NCI-H446 (cell line): ENCODE results near the gene TFIP11.
"Not testable (repeated sequence)": the region's sequence is repeated elsewhere in the genome, so short reads cannot be mapped to it uniquely, and the experiment has no call there.

Source experiments
- DNase-seq, 2 experiments: peaks; one replicate each; lab custom pipeline; 2025; lab: John Stamatoyannopoulos, UW

TFIP11 gene

DNA sequence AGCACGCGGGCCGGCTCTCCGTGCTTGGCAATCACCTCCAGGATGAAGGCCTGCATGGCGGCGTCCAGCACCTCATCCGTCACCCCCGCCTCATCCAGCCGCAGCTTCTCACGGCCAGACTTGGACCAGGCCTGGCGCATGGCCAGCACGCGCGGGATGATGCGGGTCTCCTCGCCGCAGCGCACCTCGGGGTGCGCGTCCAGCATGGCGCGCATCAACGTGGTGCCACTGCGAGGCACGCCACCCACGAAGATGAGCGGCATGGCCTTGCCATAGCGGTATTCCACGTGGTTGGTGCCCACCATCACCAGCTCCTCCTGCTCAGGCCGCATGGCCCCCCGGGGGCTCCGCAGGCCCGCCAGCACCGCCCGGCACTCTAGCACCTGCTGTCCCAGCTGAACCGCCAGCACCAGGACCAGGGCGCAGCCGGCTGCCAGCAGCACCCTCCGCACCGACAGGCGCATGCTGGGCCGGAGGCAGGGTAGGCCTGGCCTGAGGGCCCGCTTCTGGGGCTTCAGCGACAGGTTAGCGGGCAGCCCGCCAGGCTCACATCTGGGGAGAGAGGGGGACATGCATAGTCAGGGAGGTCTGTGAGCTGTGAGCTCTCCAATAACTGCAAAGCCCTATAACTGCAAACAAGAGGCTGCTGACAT is 29.0 kb upstream of the TFIP11 start:
- no peak for DNase-seq

DNA sequence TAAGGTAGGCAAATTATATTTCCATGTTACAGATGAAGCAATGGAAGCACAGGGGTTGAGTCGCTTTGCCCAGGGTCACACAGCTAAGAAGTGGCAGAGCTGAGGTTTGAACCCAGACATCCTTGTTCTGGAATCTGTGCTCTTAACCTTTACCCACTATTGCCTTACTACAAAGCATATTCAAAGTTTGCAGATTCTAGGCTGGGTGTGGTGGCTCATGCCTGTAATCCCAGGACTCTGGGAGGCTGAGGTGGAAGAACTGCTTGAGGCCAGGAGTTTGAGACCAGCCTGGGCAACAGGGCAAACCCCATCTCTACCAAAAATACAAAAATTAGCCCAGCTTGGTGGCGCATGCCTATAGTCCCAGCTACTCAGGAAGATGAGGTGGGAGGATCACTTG is 27.8 kb upstream of the TFIP11 start:
- DNase-seq = no peak

DNA sequence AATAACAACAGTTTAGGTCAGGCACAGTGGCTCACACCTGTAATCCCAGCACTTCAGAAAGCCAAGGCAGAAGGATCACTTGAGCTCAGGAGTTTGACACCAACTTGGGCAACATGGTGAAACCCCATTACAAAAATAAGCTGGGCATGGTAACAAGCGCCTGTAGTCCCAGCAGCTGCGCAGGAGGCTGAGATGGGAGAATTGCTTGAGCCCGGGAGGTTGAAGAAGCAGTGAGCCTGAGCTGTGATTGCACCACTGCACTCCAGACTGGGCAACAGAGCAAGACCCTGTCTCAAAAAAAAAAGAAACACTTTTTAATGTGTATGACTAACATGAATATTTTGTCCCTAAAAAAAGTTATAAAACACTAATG is 24.5 kb upstream of the TFIP11 start:
- DNase-seq = no peak

DNA sequence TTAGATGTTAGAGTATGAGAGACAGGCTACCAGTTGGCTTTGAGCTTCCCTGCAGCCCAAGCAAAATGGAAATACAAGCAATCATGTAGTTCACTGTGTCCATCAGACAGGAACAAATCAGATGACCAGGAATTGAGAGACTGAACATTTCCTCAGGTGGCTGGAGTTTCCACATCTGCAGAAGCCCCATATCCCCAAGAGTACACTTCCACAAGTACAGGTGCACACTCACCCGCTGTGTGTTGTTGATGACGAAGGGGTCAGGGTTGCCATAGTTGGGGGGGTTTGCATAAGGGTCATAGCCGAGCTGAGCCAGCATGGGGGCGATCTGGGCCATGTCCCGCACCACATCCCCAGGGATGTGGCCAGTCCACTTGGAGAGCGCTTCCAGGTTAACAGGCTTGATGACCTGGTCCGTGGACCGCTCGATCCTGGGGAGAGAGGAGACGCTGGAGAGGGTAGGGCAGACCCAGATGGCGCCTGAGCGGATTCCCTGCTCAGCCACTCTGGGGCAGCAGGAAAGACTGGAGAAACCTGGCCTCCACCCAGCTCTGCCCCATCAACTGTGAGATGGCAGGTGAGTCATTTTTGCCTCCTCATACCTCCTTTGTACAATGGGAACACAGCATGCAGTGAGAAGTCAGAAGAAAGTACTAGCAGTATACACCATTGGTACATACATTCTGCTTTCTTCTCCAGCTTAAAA is 23.9 kb upstream of the TFIP11 start:
- DNase-seq = no peak

DNA sequence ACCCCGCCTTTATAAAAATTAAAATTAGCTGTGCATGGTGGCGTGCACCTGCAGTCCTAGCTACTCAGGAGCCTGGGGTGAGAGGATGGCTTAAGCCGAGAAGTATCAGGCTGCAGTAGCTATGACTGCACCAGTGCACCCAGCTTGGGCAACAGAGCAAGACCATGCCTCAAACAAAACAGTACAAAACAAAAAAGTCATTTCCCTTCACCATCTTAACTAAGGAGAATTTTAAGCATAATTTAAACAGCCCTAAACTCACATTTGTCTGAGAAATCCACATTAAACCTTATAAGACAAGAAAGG is 23.3 kb upstream of the TFIP11 start:
- DNase-seq = no peak

DNA sequence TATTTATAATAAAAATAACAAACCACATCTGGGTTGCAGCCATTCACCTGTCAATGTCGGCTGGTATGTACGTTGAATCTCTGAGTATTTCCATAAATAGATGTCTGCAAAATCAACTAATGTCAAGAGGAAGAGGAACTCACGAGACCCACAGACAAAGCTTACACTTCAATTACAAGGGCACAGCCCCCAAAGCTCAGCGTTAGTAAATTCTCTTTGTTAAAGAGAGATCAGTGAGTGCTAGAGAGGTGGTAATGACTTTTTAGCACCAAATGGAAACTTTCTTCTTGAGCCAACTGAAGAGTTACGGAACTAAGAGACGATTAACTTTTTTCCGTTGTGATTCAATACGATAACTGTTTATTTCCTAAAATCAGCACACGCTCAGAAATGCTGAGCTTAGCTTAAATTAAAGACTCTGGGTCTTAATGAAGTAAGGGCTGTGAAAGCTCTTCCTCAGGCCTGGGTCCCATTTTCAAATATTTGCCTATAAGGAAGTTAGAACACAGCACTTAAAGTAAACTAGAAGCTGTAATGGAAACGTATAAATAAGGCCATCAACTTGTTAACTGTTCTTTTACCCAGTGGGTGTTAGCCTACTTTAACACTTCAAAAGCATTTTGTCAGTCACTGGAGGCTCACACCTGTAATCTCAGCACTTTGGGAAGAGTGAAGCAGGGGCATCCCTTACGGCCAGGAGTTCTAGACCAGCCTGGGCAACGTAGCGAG is 22.8 kb upstream of the TFIP11 start:
- no peak for DNase-seq

DNA sequence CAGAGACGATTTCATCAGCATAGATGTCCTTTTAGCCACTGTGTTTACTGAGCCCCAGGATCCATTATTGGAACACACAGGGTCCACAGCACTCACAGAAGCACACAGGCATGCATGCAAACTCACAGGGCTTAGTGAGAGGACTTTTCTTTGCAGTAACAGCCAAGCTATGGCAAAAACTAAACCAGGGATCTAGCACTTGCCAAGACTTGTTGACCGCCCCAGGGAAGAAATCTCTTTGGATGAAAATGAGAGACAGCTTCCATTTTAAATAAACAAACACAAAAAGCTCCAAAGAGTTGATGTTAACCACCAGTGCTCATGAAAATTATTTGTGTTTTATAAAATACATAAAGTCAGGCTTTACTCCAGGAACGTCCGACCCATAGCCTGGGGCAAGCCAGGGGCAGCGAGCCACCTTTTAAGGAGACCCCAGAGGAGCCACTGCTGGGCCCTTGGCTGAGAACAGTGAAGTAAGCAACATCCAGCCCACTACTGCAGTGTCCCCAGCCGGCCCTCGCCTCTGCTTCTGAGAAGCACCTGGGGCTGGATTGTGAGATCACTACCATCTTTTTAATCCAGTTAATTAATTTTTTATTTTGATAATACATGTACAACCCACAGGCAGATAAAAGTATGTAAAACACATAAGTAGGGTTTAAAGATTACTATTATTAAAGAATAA is 22.0 kb upstream of the TFIP11 start:
- no peak for DNase-seq

DNA sequence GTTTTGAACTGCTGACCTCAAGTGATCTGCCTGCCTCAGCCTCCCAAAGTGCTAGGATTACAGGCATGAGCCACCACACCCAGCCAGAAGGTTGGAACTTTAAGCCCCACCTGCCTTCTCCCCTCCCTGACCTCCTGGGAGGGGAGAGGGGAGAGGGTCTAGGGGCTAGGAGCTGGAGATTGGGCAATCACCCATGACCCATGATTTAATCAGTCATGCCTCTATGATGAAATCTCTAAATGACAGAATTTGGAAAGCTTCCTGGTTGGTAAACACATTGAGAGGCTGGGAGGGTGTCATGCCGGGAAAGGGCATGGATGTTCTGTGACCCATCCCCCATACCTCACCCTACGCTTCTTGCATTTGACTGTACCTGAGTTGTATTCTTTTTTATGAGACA is 17.1 kb upstream of the TFIP11 start:
- DNase-seq = no peak

DNA sequence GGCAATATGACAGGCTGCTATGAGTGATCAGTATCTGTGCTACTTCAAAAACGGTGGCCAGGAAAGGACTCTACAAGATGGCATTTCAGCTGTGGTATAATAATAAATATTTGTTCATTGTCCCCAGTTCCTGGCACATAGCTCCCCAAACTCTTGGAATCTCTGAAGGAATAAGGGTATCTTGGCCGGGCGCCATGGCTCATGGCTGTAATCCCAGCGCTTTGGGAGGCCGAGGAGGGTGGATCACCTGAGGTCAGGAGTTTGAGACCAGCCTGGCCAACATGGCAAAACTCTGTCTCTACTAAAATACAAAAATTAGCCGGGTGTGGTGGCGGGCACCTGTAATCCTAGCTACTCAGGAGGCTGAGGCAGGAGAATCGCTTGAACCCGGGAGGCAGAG is 16.2 kb upstream of the TFIP11 start:
- not testable (repeated sequence) for DNase-seq

DNA sequence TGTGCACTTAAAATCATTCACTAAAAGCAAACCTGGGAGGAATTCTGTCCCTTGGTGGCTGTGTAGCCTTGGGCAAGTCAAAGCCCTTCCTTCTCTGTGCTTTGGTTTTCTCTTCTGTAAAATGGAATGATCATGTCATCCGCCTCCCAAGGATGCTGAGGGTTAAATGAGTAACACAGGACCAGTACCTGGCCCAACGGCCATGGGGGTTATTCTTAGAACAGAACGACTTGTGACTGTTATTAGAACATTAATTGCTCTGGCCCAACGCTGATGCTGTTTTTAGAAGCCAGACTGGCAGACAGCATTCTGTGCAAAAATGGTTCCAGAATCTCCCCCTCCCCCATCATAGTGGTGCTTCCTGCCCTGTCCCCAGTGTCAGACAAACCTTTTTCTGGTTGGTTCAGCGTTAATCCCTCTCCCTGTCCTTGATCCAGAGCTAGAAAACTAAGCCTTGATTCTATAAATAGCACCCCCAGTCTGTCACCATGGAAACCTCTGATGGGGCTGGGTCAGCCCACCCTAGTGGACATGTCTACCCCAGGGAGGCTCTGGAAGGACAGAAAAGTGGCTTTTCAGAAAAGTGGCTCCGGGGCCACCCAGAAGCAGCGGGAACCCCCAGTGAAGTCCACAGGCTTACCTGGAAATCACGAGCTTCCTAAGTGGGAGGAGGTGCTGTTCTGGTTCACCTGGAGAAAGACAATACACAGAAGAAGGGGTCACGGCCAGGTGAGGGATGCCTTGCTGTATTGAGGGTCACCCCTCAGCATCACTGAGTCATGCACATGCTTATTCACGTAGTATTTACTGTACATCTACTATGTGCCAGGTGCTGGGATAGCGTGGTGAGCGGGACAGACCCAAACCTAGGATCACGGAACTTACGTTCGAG is 15.5 kb upstream of the TFIP11 start:
- DNase-seq = no peak

DNA sequence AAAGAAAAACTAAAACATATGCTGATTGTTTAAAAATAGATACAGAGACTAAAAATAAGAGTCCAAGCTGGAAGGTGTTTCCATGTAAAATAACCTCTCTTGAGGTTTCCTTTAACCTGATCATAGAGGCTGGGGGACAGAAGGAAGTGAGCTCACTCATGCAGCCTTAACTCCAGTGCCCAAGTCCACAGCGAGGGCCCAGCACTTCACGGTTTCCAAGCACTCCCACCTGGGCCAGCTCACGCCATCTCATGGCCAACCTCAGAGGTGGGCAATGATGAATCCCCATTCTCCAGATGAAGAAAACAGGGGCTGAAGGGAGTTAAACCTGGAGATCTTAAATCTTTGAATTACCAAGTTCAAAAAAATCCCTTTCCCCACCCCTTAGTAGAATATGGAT is 14.9 kb upstream of the TFIP11 start:
- no peak for DNase-seq

DNA sequence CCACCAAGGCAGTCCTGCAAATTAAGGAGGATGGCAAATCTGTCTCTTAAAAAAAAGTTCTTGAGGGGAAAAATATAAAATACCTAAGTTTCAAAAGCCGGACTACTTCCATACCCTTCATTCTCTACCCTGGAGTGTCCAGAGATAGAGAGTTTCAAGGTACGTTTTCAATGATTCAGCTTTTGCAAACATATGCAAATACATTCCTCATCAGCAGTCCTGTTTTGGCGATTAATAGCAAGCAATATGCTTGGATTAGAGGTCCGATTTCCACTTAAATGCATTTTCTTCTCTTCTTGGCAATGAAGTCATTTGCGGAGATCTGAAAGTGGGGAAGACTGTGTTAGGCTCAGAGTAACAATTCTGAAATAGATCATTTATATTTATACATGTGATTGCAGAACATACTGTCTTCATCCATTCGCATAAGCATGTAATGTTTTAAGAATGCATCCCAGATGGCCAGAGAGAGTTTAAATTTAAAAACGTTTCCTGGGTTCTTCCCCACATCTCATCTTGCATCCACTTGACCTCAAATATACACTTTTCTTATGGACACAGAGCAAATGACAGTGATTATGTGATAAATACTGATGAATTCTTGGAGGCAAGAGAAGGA is 13.8 kb upstream of the TFIP11 start:
- no peak for DNase-seq

DNA sequence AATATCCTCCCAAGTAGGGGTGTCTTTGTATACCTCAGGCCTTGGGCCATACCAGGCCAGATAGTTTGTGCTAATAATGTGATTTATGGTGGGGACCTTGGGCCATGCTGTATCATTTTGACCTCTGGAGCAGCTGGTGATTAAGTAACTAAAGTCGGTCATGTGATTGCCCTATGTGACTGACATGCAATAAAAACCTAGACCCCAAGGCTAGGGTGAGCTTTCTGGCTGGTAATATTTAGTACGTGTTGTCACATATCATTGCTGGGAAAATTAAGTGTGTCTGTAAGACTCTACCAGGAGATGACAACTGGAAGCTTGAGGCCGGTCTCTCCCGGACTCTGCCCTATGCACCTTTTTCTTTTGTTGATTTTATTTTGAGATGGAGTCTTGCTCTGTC is 12.6 kb upstream of the TFIP11 start:
- DNase-seq = no peak

DNA sequence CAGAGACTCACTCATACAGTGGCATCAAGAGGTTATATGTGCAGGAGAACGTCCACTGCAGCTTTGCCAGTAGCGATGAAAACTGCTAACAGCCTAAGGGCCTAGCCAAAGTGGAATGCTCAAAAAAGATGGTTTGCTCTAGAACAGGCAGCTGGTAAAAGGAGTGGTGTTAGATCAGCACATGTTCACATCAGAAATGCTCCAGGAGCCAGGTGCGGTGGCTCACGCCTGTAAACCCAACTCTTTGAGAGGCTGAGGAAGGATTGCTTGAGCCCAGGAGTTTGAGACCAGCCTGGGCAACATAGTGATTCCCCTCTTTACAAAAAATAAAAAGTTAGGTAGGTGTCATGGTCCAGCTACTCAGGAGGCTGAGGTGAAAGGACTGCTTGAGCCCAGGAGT is 10.3 kb upstream of the TFIP11 start:
- no peak for DNase-seq

DNA sequence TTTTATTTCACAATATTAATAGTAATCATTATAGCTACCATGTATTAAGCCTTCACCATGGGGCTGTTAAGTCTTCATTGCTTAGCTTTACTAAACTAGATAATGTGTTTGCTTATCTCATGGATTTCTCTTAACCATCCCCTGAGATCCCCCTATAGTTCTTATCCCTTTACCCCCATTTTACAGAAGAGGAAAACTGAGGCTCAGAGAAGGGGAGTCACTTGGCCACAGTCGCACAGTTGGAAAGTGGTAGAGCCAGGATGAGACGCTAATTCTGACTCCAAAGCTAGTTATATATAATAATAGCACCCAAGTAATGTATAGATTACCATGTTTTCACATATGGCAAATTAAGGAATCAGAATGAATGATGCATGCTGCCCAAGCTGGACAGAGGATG is 9.7 kb upstream of the TFIP11 start:
- no peak for DNase-seq

DNA sequence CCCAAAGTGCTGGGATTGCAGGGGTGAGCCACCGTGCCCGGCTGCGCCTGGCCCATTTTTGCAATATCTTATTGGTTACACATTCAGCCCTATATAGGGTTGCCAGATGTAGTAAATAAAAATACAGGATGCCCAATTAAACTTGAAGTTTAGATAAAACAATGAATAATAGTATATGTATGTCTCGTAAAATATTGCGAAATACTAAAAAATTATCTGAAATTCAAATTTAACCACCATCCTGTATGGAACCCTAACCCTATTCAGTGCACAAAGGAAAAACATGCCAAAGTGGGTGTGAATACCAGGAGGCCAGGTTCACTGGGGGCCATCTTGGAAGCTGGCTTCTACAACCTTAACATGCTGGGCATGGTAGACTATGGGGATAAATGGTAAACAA is 5.2 kb upstream of the TFIP11 start:
- DNase-seq = no peak

DNA sequence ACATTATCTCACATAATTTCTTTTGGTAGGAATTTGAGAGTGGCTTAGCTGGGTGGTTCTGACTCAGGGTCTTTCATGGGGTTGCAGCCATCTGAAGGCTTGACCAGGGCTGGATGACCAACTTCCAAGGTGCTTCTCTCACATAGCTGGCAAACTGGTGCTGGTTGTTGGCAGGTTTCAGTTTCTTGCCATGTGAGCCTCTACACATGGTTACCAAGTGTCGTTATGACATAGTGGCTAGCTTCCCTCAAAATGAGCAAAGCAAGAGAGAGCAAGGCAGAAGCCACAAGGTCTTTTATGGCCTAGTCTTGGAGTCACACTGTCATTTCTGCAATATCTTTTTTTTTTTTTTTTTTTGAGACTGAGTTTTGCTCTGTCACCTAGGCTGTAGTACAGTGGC is 4.2 kb upstream of the TFIP11 start:
- no peak for DNase-seq

DNA sequence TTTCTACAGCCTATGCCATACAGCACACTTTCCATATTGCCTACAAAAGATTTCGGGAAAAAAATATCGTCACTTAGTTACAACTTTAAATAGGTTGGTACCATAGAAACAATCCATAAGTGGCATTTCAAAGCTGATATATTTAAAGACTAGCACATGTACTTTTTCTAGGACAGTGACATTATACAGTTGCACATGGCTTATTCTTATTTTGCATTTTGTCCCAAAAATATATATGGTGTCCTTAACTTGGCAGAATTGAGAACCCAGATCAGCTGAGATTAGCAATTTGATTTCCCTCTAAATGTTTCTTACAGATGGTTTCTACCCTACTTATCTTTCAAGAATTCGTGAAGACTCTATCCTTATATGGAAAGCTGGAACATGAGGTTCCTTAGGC is 3.7 kb upstream of the TFIP11 start:
- no peak for DNase-seq

DNA sequence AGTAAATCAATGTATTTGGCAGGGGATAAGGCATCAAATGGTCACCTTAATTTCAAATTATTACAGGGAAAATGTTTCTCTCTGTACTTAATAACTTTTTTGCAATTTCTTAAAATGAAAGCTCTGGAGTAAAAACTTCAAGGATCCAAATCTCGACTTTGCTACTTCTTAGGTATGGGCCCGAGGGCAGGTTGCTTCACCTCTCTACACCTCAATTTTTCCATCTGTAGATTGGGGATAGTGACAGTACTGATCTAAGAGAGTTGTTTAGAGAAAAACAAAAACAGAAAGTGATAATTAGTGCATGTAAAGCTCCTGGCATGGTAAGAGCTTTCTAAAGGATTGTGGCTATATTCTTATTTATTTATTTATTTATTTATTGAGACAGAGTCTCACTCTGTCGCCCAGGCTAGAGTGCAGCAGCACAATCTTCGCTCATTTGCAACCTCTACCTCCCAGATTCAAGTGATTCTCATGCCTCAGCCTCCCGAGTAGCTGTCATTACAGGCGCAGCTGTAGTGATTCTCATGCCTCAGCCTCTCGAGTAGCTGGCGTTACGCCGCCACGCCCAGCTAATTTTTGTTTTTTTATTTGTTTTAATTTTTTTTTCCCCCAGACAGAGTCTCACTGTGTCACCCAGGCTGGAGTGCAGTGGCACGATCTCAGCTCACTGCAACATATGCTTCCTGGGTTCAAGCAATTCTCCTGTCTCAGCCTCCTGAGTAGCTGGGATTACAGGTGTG is 2.3 kb upstream of the TFIP11 start:
- no peak for DNase-seq

DNA sequence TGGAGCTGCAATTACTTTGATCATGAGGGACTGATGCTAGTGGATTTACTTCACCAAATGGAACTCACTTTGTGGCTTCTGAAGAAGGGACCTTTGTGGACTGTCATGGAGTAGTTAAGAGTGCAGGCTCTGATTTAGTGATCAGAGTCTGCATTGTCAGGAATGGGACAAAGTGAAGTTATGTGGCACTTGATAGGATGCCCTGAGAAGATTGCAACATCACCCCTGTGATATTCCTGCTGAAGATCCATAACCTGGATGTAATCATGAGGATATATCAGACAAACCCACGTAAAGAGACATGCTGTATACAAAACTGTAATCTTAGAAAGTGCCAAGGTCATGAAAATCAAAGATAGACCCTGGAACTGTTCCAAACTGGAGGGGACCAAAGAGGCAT is 1.6 kb upstream of the TFIP11 start:
- DNase-seq = no peak

DNA sequence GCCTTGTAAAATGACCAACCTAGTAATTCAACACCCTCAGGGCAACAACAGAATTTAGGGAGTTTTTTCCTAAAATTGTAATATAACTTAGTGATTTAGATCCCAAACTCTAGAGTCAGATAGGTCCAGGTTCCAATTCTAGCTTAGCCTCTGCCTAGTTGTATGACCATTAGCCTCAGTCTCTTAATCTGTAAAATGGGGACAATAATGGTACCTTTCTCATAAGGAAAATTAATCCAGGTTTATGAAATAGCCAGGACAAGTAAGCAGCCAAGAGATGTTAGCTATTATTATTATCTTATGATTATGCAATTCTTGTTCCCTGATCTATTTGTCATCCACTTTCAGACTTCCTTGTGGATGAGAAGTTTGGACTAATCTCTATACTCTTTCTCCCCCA is 4.1 kb downstream of the TFIP11 start:
- no peak for DNase-seq
